Measurements from ENCODE around the gene IL1R1.

Gene IL1R1

DNA sequence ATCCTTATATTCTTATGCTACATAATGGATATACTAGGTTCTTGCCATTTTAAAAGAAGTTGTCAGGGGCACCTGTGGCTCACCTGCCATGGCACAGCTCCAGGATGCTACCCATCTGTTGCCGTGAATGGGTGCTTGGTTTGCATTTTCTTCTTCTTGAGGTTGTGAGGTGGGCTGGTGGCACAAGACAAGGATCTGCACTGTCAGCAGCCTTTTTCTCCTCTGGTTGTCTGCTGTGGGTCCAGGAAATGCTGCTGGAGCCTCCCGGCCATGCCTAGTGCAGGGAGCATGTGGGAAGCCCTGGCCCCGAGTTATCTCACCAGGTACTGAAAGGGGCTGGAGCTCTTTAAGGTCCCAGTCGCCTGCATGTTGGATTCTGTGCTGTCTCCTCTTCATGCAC, 2.6 kb downstream of the IL1R1 start:
- TF ChIP-seq, protein P1, sequence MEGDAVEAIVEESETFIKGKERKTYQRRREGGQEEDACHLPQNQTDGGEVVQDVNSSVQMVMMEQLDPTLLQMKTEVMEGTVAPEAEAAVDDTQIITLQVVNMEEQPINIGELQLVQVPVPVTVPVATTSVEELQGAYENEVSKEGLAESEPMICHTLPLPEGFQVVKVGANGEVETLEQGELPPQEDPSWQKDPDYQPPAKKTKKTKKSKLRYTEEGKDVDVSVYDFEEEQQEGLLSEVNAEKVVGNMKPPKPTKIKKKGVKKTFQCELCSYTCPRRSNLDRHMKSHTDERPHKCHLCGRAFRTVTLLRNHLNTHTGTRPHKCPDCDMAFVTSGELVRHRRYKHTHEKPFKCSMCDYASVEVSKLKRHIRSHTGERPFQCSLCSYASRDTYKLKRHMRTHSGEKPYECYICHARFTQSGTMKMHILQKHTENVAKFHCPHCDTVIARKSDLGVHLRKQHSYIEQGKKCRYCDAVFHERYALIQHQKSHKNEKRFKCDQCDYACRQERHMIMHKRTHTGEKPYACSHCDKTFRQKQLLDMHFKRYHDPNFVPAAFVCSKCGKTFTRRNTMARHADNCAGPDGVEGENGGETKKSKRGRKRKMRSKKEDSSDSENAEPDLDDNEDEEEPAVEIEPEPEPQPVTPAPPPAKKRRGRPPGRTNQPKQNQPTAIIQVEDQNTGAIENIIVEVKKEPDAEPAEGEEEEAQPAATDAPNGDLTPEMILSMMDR (IDR thresholded peaks at IDR 0.05; ENCODE audit: insufficient read depth, low read length, missing control alignments) = no peak
- CTCF ChIA-PET = interaction anchor here (1.4 to 5.6 kb wide), 4 partner anchors 15 to 125 kb away, joined by 3 to 40 read pairs (median 8); no protein-coding TSS in a partner anchor
- POLR2A ChIA-PET = no interaction called here
- no peak for DNase-seq (ENCODE audit: low read depth, low spot score)
- no peak overlapping the region for H3K4me3 ChIP-seq (ENCODE audit: low read depth, low read length)

DNA sequence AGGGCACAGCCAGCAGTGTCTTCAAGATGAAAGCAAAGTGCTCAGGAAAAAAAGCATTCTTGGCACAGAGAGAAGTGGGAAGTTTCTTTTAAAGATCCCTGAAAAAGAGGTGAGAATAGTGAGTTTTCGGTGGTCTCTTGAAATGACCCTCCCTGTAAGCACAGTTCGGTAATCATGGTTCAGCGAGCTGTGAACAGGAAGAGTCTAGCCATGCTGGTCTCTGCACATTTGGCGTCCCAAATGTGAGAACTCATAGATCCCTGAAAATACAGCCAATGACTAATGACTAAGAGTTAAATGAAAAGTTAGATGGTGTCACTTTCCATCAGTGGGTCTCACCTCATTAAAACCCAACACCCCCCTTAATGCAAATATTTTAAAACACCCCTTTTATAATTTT, 3.4 kb downstream of the IL1R1 start:
- TF ChIP-seq, protein P1 (IDR thresholded peaks at IDR 0.05; ENCODE audit: insufficient read depth, low read length, missing control alignments) = no peak
- ChIA-PET CTCF (interaction anchor here (3.1 to 5.6 kb wide), 2 partner anchors 95 to 126 kb away, joined by 12 to 40 read pairs; no protein-coding TSS in a partner anchor), POLR2A (no interaction called here)
- DNase-seq (ENCODE audit: low read depth, low spot score) = no peak
- H3K4me3 ChIP-seq (ENCODE audit: low read depth, low read length) = no peak overlapping the region

DNA sequence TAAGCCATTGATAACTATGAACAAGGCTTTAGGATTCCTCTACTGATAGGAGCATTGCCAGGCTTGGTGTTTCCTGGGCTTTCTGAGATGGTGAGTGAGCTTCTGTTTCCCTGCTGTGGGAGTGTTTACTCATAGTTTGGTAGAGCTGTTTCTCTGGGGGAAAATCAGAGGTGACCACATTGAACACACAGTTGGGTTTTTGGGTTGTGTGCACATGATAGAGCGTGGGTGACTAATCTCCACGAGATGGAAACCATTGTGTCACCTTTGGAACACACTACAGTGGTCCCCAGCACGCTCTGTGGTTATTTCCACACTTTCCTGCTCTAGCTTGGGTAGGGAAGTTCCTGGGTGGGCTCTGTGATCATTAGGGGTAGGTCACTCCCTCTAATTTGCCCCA, 5.4 kb downstream of the IL1R1 start:
- DNase-seq (ENCODE audit: low read depth, low spot score) = no peak
- TF ChIP-seq, protein P1 (IDR thresholded peaks at IDR 0.05; ENCODE audit: insufficient read depth, low read length, missing control alignments) = no peak
- no peak overlapping the region for H3K4me3 ChIP-seq (ENCODE audit: low read depth, low read length)
- ChIA-PET POLR2A (no interaction called here), CTCF (interaction anchor here (0.8 to 1.6 kb wide), 4 partner anchors 10 to 128 kb away, joined by 3 to 6 read pairs (median 4); no protein-coding TSS in a partner anchor)

DNA sequence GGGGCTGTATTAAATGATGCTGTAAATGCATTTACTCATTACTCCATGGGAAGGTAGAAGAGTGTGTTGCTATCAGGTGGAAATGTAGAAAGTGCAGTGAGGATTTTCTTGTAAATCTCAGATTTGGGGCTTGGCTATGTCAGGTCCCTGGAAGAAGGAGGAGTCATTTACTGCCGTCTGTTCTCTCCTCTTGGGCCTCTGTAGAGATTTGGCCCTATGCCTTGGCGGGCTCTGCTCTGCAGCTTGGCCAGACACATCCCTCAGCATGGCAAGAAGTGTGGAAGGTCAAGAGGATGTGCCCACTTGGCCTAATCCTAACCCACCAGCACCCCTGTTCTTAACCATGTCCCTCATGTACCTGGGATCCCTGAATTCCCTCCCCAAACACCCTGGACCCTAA, 6.7 kb downstream of the IL1R1 start:
- TF ChIP-seq, protein P1 (IDR thresholded peaks at IDR 0.05; ENCODE audit: insufficient read depth, low read length, missing control alignments) = no peak
- DNase-seq (ENCODE audit: low read depth, low spot score) = no peak
- no peak overlapping the region for H3K4me3 ChIP-seq (ENCODE audit: low read depth, low read length)
- ChIA-PET CTCF (interaction anchor here (1.2 to 9.7 kb wide), 6 partner anchors 8 to 207 kb away, joined by 3 to 62 read pairs (median 5); no protein-coding TSS in a partner anchor), POLR2A (no interaction called here)

DNA sequence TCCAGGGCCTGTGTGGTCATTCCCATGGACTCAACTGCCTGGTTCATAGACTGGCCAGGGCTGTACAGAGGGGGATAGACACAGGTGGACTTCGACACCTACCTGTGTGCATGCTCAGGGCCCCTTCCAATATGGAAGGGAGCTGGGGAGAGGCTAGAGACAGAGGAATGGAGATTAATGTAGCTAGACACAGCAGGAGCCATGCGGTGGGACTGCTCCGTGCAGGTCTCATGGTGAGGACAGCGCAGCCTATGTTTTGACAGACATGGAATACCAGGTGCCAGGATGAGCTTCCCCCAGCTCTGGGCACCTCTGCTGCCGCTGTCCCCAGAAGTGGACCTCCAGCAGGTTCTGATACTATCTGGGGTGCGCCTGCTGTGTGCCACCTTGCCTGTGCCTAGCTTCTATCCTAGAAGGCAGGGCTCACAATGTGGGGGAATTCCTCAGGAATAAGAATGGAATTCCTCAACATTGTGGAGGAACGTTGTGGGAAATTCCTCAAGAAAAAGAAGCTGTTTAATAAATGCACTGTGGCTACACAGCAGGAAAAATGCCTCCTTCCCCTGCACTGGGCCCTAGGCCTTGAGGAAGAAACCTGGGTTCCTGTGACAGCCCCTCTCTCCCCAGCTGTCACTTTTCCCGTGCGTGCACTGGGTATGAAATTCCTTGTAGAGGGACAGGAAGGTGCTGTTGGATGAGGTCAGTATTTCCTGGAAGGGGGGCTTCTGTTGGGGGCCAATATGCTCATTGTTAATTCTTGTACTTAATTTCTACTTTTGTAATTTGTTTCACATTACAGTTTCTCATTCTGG, 7.3 kb downstream of the IL1R1 start:
- H3K4me3 ChIP-seq (ENCODE audit: low read depth, low read length) = no peak overlapping the region
- CTCF ChIA-PET = interaction anchor here (1.0 to 9.7 kb wide), 5 partner anchors 14 to 206 kb away, joined by 3 to 62 read pairs (median 3); no protein-coding TSS in a partner anchor
- TF ChIP-seq, protein P1 (IDR thresholded peaks at IDR 0.05; ENCODE audit: insufficient read depth, low read length, missing control alignments) = no peak
- no peak for DNase-seq (ENCODE audit: low read depth, low spot score)
- POLR2A ChIA-PET = no interaction called here

DNA sequence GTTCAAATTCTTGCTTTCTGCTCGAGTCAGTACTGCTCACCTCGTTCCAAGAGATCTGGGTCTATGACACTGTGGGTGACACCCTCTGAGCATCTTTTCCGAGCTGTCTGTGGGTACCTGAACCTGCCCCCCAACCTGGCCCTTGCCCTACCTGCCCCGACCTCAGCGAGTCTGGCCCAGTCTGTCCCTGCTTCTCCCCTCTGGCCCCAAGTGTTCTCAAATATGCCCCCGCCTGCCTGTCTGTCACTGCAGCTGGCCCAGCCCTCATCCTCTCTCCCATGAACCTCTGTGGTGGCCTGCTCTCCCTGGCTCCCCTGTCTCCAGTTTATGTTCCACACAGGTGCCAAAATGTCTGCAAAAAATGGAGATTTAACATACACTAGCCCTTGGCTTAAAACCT, 11.8 kb downstream of the IL1R1 start:
- DNase-seq (ENCODE audit: low read depth, low spot score) = no peak
- TF ChIP-seq, protein P1 (IDR thresholded peaks at IDR 0.05; ENCODE audit: insufficient read depth, low read length, missing control alignments) = no peak
- no peak overlapping the region for H3K4me3 ChIP-seq (ENCODE audit: low read depth, low read length)
- CTCF ChIA-PET = interaction anchor here (9.7 to 20.4 kb wide), 2 partner anchors 12 to 131 kb away, joined by 62 to 298 read pairs; no protein-coding TSS in a partner anchor
- POLR2A ChIA-PET = no interaction called here

Data from AG04449 (cell line).